Activated CD4-positive, CD25-positive, alpha-beta regulatory T cell treated with anti-CD3 and anti-CD28 coated beads, Interleukin-2, amount 50 U/mL, for 72 hours (primary cell): Measurements from ENCODE around the gene ANLN.
"Not testable (repeated sequence)": the region's sequence is repeated elsewhere in the genome, so short reads cannot be mapped to it uniquely, and the experiment has no call there.

Experiments used
- DNase-seq: peaks from one replicate; pipeline ENCODE4 v3.0.0; 2021

The ANLN gene

DNA sequence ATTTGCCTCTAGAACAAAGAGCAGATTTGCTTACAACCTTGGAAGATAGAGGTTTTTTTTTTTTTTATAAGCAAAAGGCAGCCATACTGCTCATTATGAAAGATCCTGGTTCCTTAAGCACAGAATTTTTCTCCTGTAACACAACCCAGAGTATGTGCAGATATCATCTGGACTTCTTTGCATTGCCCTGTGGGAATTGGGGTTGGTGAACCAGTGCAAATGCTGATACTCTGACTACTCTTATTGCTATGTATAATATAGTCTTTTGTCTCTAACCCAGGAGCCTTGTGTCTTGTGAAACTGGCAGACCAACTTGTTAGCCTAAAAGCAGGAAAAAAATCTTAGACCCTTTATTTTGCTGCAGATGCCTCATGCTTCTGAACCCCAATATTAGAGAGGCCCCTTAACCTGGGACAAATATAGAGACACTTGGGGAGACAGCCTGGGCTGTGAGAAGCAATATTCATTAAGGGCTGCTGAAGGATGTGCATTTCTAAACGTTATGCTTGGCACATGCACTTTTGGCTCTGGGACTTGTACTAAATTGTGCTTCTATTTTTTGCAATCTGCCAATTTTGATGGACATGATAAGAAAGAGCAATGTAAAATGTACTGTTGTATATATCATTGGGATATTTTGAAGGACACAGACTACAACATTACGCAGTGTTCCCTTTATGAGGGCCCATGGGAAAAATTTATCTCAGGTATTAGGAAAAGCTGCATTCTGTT lies 78.9 kb downstream of the ANLN start:
- DNase-seq, result no peak

DNA sequence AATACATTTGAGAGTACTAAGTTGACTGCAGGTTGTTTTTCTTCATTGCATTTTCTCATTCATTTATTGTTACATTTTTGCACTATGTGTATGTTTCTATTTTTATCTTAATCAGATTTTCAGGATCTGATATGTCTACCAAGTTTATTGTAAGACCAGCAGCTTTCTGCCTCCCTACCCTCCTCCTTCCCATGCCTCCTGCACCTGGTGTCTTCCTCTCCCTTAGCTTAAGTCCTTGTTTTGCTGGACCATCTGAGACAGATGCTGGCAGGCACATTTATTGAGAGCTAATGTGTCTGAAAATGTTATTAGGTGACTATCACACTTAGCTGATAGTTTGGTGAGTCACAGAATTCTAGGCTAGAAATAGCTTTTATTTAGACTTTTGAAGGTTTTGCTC lies 79.6 kb downstream of the ANLN start:
- no peak for DNase-seq

DNA sequence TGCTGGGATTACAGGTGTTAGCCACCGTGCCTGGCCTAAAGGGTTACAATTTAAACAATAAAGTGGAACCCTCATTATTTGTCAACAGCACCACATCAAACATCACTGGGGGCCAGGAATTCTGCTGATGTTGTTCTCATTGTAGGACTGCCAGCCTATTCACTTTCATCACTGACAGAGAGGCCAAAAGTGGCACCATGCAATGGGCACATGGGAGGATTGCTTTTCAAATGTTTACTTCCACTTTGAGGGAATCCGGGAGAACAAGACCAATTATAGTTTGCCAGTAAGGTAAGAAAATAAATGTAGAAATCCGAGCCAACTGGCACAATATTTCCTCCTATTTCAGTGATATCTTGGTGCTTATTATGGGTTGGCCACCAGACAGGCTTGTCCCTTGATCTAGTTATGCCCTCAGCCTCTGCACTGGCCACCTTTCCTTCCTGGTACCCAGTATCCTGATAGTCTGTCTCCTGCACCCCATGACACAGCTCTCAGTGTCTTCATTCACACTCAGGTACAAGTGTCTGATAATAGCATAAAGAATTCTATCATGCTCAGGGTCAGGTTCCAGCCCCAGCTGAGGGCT lies 82.6 kb downstream of the ANLN start:
- no peak for DNase-seq

DNA sequence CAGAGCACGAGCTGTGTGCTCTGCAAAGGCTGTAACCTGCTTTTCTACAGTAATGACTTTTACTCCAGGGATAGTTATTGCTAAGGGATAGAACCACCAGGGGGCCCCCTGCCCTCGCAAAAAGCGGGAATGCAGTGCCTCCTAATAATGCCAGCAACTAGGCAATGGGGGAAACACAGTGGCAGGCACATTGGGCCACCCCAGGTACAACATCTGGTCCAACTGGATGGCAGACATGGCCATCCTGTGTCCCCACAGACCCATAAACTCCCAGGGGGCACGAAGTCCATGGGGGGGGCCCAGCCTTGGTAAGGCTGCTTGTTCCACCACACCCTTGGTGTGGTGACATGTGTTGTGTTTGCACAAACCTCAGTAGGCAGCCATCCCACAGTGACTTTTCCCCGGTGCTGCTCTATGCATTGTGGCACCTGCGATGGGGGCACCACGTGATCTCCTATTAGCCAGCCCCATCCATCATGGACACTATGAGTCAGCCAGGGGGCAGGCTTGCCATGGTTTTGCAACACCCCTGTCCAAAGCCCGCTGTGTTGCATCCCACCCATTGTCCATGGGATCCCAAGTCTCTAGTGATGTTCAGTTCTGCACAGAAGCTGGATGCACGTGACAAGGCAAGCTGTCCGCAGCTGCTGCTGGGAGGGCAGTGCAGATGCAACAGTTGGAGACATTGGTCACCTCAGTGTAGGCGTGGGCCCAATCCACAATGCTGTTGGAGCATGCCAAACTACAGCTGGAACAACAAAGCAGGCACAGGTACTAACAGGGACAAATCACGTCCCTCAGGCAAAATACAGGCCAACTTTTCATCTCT lies 84.0 kb downstream of the ANLN start:
- no peak for DNase-seq

DNA sequence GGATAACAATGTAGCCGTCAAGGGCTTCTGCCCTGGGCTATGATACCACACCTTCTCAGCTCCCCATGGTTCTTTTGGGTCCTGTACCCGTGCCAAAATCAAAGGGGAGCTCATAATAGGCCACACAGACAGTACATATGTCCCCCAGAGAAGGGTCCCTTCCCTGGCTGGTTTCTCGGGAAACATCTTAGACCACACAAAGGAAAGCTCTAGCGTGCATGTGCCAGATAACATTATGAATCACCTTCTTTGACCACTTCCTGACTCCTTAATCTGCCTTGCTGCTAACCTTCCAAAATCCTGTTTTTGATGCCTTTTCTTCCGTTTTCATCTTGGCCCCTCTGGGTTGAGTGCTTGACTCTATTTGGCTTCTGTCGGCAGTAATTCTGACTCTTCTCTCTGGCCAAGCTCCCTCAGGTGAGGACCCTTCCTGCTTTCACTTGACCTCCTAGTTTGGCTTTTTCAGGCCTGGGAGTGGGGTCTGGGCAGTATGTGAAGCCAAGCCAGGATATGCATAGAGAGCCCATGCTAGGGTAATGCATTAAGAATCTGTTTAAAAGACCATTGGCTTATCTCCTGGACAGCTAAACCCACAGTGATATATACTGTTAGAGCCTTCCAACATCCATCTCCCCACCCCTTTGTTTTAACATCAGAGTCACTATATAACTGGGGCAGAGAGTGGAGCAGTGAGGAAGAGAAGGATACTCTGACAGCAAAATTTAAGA lies 84.8 kb downstream of the ANLN start:
- DNase-seq, result no peak

DNA sequence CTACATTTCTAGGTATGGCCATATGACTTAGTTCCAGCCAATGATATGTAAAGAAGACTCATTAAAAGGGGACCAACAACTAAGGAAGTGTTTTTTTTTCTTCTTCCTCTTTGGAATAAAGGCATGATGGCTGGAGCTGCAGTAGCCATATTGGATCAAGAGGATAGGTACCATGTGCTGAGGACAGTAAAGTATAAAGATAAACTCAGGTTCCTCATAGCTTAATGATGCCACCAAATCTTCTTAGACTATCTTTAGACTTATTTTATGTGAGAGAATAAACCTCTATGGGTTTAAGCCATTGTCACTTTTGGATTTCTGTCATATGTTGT lies 85.3 kb downstream of the ANLN start:
- DNase-seq, result no peak

DNA sequence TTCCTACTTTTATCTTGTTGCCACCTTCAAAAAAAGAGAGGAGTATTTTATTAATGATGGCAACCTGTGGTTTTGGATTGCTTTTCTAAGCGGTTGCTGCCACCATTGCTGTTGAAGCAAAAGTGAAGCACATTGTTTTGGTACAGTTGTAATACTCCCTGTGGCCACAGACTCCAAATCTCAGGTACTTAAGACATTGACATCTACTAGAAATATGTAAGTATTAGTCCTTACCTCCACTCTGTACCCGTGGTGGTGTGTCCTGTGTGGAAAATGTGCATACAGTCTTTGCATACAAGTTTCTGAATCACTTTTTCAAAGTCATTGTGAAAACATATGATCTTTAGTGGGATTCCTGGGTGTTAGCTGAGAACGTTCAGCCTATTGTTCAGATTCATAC lies 85.7 kb downstream of the ANLN start:
- no peak for DNase-seq

DNA sequence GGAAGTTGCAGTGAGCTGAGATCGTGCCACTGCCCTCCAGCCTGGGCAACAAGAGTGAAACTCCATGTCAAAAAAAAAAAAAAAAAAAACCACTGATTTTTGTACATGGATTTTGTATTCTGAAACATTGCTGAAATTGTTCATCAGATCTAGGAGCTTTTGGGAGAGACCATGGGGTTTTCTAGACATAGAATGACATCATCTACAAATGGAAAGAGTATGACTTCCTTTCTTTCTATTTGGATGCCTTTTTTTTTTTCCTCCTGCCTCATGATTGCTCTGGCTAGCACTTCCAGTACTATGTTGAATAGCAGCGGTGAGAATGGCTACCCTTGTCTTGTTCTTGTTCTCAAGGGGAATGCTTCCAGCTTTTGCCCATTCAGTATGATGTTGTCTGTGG lies 89.1 kb downstream of the ANLN start:
- DNase-seq, result no peak

DNA sequence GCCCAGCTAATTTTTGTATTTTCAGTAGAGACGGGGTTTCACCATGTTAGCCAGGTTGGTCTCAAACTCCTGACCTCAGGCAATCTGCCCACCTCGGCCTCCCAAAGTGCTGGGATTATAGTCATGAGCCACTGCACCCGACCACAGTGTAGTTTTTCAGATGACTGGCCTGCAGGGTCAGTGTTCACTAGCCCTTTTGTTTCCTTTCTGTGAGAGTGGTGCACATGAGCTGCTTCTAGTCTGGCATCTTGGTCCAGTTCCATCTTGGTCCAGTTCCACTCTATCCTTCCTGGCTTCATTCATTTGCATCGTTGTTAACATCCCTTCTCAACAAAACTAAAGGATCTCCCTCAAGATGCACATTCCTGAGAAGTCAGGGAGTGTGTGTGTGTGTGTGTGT lies 94.2 kb downstream of the ANLN start:
- DNase-seq, result not testable (repeated sequence)

DNA sequence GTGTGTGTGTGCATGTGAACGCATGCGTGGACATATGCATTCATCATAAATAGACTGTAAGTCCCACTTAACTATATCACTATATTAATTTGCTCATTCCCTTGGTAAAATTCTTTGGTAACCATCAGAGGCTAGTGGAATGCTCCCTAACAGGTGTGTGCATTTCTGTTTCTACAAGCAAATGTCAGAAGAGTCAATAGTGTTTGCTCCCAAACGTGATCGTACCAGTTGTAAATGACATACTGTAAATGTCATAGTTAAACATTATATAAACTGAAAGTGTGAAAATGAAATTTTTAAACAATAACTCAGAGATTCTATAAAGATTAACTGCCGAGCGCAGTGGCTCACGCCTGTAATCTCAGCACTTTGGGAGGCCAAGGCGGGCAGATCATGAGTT lies 94.6 kb downstream of the ANLN start:
- DNase-seq, result no peak

DNA sequence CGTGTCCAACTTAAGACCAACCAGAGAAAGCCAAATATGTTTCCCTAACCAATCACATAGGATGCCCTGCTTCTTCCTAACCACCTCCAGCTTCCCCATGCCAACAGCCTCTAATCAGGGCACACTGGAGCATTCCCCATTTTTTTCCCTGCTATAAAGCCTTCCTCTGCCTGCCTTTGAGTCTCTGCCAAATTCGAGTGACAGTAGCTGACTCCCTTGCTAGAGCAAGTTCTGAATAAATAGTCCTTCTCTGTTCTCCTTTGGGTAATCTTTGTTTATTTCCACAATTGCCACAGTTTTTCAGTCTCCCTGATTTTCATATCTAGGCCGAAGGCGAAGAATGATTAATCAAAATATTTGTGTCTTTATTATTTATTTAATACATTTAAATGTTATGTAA lies 96.7 kb downstream of the ANLN start:
- no peak for DNase-seq

DNA sequence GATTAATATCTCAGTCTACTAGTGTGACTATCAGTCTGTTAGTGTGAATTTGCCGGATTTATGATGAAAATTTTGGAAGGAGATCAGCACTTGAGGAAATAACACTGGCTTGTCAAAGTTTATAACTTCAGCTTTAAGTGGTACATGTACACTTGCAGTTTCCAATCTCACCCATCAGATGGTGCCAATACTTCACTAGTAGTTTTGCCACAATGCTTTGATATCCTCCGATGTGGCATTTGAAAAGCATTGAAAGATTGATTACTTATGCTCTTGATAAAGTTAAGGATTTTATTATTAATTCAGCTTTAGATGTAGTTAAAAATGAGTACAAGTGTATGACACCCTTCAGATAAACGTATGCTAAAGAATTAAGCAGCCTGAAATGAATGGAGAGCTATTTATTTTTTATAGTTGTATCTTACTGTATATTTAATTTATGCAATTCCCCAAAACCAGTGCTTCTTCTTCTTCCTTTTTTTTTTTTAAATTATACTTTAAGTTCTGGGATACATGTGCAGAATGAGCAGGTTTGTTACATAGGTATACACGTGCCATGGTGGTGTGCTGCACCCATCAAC lies 98.2 kb downstream of the ANLN start:
- DNase-seq, result no peak

DNA sequence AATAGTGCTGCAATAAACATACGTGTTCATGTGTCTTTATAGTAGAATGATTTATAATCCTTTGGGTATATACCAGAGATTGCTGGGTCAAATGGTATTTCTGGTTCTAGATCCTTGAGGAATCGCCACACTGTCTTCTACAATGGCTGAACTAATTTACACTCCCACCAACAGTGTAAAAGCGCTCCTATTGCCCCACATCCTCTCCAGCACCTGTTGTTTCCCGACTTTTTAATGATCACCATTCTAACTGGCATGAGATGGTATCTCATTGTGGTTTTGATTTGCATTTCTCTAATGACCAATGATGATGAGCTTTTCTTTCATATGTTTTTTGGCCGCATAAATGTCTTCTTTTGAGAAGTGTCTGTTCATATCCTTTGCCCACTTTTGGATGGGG lies 99.0 kb downstream of the ANLN start:
- not testable (repeated sequence) for DNase-seq

DNA sequence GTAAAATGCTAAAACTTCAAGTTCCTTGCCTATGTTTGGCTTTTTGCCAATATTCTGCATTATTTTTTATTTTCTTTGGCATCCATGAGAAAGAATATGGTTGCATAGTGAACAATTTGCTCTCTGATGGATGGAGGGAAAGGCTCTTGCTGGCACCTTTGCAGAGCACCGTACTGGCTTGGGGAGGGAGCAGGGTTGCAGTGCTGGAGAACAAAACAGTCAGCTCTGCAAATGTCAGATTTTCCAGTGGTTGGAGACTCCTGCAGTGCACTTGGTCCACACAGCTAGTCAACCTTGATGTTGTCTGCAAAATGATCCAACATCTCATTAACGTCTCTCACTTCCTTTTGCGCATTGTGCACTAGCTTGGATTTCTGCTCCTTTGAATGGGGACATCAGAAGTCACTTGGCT lies 100.8 kb downstream of the ANLN start:
- DNase-seq, result no peak

DNA sequence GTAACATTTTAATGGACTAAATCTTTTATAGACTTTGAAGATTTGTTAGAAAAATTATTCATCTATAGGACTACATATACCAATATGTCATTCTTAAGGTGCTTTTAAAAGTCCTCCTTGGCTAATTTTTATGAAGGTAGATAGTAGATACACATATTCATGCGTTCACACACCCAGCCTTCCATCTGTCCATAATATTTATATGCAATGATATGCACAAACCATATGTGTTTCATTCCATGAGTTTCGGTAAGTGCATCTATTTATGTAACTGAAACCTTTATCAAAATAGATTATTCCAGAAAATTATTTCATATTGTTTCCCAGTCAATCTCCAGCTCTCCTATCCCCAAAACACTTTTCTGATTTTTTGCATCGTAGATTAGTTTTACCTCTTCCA lies 101.7 kb downstream of the ANLN start:
- DNase-seq, result no peak

DNA sequence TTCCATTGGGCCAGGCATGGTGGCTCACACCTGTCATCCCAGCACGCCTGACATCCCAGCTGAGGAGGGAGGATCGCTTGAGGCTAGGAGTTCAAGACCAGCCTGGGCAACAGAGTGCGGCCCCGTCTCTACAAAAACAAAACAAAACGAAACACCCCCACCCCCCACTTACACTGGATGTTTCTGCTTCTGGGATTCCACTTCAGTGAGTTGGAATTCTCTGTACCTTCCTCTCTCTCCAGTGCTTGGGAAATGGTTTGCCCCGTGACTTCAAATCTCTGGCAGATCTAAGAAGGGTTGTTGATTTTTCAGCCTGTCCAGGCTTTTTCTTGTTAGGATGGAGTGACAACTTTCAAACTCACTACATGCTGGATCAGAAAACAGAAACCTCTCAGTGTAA lies 106.9 kb downstream of the ANLN start:
- DNase-seq, result no peak

DNA sequence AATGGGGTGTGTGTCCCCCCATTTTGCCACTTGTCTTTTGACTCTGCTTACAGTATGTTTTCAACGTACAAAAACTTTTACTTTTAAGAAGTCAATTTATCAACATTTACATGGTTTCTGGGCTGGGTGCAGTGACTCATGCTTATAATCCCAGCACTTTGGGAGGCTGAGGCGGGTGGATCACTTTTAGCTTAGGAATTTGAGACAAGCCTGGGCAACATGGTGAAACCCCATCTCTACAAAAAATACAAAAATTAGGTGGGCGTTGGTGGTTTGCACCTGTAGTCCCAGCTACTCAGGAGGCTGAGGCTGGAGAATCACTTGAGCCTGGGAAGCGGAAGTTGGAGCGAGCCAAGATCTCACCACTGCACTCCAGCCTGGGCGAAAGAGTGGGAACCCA lies 107.5 kb downstream of the ANLN start:
- not testable (repeated sequence) for DNase-seq

DNA sequence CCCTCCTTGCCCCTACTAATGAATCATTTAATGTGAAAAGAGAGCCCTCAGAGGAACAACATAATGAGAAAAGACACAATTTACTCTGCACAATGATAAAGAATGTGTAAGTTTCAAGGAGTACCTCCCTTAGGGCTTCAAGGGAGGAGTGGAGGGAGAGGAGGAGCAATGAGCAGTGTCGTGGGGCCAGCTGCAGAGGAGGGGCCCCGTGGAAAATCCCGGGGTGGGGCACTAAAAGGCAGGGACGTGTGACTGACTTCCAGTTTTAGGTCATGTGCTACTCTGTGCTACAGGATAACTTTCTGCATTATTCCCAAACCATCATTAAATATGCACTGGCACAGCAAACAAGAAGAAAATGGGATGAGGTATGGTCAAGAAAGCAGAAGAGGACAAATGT lies 108.1 kb downstream of the ANLN start:
- no peak for DNase-seq
